Head of caudate nucleus (tissue), 42 donors: ENCODE results near the gene KLHL15.

Experiments used
- DNase-seq, 42 donors: peaks; one replicate each; pipeline versions ENCODE4 v3.0.0 to v3.0.0-alpha.2; 2020 to 2021; ENCODE audit warnings: mixed read lengths in 7 of 42
- intact Hi-C: fragments of 100-400 bp; cut with DNase I; formaldehyde crosslinking; loops from one replicate; pipeline ENCODE4 v1.15.0; 2022

Gene KLHL15

GRCh38 chrX:24023544-24023943 lies 3.4 kb downstream of the KLHL15 start:
- intact Hi-C loops: no loop called here
- DNase-seq: no peak

GRCh38 chrX:24020306-24020876 lies 6.6 kb downstream of the KLHL15 start:
- DNase-seq: no peak
- intact Hi-C loops: no loop called here

DNA sequence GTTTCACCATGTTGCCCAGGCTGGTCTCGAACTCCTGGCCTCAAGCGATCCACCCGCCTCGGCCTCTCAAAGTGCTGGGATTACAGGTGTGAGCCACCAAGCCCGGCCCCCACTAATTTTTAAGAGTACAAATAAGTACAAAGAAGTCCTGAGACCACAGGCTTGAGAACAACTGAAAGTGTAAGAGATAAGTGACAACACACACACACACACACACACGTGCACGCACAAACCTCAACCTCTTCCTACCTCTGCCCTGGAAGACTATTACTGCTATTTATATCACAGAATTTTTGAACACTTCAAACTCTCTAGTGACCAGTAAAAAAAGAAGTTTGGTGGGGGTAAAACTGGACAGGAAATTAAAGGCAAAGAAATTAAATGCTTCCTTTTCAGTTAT lies 7.5 kb downstream of the KLHL15 start:
- DNase-seq: no peak
- intact Hi-C loops: no loop called here

DNA sequence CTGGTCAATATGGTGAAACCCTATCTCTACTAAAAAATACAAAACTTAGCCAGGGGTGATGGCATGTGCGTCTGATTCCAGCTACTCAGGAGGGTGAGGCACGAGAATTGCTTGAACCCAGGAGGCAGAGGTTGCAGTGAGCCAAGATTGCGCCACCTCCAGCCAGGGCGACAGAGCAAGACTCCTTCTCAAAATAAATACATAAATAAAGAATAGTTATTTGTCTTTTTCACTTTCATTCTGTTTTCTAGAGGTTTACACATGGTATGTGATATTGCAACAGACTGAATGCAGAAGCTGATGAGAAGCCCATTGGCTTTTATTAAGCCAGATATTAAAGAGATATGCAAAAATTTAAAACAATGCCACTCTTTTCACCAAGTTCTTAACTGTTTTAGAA lies 8.2 kb downstream of the KLHL15 start:
- no peak for DNase-seq
- intact Hi-C loops: no loop called here

GRCh38 chrX:24017674-24018073 lies 9.3 kb downstream of the KLHL15 start:
- intact Hi-C loops: no loop called here
- no peak for DNase-seq

DNA sequence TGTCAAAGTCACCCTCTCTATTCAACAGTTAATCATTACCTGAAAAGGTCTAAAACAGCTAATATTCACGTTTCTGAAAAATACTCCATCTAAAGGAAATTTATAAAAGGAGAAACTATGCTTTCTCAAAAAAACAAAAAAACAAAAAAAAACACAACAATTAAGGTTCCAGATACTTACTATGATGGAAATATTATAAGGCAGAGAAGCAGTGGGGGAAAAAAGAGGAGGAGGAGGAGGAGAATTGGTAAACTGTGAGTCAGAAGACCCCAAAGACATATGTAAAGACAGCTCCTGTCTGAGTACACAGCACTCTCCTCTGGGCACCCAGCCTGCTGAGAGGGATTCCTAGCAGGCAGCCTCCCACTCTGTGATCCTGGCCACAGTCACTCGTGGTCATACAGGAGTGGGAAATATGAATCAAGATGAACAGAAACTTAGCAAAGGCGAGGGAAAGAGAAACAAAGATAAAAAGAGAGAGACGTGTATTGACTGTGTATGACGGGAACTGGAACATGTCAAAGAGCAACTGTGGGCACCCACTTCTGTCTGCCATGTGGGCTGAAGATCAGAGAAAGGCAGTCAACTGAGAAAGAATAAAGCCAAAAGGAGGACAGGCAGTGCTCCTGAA lies 12.5 kb downstream of the KLHL15 start:
- intact Hi-C loops: no loop called here
- DNase-seq: peak in 3 of 42 donors; percentile 7 to 38 (median 15)

GRCh38 chrX:24012266-24012665 lies 14.7 kb downstream of the KLHL15 start:
- intact Hi-C loops: no loop called here
- no peak for DNase-seq

DNA sequence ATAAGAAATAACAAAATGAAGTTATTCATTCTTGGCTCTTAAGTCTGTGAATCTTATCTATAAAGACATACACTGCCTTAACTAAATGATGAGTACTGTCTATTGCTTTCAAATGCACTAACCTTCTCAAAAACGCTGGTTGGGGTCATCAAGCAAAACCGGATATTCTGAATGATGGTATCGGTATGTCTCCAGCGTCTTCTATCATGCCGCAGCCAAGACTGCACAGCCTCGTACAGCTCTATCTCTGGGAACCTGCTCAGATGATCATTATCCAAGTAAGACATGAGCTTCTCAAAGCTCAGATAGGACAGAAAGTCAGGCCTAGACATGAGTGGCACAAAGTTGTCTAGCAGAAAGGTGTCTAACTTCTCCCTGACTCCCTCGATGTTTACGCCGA lies 21.1 kb downstream of the KLHL15 start:
- DNase-seq: no peak
- intact Hi-C loops: no loop called here

DNA sequence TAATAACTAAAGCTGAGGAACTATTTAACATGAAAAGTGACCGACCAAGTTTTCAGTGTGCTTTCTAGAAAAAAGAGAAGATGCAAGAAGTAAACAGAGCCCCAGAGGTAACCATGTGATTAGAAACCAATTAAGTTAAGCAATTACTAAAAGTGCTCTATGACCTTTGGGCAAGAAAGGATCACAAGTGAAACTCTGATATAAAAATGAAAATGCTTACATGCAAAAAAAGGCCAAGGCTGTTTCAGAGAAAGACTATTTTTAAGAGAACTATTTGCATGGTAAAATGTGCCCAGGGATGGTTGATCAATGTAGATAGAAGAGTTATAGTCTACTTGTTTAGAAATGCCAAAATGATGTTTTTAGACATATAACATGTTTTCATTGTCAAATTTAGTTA lies 22.0 kb downstream of the KLHL15 start:
- intact Hi-C loops: no loop called here
- no peak for DNase-seq

GRCh38 chrX:24002792-24003191 lies 24.2 kb downstream of the KLHL15 start:
- DNase-seq: no peak
- intact Hi-C loops: no loop called here

DNA sequence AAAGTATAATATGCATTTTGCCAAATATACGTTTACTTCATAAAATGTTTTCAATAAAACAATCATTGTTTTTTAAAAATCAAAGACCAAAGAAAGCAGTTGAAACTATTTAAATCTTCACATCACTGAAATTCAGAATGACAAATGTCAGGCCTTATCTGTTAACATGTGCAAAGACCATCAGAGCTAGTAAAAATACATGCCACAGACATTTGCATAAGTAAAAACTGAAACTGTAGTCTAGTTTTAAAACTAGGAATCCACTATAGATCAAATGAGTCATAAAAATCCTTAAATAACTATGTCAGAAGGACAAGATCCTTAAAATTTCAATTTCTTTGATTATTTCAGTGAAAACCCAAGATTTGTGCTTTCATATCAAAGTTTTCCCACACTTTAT lies 24.8 kb downstream of the KLHL15 start:
- intact Hi-C loops: no loop called here
- no peak for DNase-seq

GRCh38 chrX:23999671-24000070 lies 27.3 kb downstream of the KLHL15 start:
- DNase-seq: no peak
- intact Hi-C loops: no loop called here

DNA sequence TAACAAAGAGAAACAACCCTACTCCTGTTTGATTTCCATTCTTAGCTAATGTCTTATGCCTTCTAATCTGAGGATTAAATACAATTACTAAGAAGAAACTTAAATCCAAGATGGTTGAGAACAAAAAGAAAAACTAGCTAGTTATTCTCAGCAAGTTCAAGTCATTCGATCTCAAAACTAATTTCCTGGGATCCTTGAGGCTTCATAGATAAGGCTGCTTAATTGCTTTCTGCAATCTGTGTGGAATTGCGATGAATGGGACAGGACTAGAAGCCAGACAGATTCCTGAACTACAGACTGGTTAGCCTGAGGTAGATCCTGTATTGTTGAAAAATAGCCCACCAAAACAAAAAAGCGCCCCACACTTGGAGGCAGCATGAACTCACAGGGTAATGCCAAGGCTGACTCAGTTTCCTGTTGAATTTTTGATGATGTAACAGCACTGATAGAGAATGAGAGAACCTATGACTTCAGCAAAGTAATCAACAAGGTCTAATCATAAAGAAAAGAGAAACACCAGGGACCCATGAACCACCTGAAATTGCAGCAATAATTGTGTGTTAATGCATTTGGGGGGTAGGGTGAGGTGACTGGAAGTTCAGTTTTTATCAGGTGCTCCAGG lies 33.9 kb downstream of the KLHL15 start:
- intact Hi-C loops: no loop called here

DNA sequence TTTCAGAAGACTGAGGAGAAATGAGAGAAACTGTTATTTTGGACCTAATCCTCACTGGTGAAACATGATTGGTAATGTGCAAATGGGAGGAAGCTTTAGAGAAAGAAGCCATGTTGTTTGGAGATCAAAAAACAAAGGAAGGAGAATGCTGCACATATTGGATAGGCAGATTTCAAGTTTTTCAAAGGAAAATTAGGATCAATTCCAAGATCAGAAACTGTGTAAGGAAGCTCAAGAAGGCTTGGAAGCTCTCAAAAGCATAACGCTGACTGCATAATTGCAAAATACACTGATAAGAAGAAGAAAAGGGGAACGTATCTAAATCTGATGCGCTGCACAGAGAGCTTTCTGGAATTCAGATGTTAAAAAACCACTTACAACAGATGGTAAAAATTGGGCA lies 34.6 kb downstream of the KLHL15 start:
- intact Hi-C loops: no loop called here
- no peak for DNase-seq

More for the DNA sequence above, 33.9 kb downstream of the KLHL15 start:
- no peak for DNase-seq

GRCh38 chrX:23990455-23990854 lies 36.5 kb downstream of the KLHL15 start:
- DNase-seq: no peak
- intact Hi-C loops: no loop called here

DNA sequence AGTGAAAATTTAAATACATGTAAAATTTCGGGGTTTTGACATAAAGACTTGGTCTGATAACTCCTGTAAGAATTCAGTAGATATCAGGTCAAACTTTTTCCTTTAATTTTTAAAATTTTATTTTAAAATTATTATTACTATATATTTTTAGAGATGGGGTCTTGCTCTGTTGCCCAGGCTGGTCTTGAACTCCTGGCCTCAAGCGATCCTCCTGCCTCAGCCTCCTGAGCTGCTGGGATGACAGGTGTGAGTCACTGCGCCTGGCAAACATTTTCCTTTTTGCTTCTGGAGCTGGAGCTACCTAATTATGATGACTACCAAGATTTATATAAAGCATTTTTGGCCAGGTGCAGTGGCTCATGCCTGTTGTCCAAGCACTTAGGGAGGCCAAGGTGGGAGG lies 37.3 kb downstream of the KLHL15 start:
- no peak for DNase-seq
- intact Hi-C loops: no loop called here

DNA sequence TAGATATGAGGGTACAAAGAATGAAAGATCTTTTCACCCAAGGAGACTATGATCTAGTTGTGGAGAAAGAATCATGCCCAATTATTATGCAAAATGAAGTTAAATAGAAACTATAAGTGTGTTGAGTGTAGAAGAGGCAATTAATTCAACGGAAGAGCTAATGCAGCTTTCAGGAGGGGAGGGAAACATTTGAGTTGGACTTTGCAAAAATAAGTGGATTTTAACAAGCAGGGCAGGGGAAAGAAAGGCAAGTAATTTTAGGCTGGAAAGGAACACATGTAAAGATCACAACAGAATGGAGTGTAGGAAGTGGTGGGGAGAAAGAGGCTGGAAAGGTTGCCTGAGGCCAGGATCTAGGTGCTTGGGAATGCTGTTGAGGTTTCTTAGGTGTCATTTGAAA lies 44.1 kb downstream of the KLHL15 start:
- intact Hi-C loops: no loop called here
- DNase-seq: no peak

- no peak for DNase-seq
- intact Hi-C loops: no loop called here
Measured at GRCh38 chrX:23981711-23982110, 45.3 kb downstream of the KLHL15 start.

- intact Hi-C loops: no loop called here
Measured at GRCh38 chrX:23981222-23981621, 45.8 kb downstream of the KLHL15 start.

GRCh38 chrX:23980011-23980441 lies 47.0 kb downstream of the KLHL15 start:
- no peak for DNase-seq
- intact Hi-C loops: no loop called here

More at GRCh38 chrX:23981222-23981621, 45.8 kb downstream of the KLHL15 start:
- no peak for DNase-seq

DNA sequence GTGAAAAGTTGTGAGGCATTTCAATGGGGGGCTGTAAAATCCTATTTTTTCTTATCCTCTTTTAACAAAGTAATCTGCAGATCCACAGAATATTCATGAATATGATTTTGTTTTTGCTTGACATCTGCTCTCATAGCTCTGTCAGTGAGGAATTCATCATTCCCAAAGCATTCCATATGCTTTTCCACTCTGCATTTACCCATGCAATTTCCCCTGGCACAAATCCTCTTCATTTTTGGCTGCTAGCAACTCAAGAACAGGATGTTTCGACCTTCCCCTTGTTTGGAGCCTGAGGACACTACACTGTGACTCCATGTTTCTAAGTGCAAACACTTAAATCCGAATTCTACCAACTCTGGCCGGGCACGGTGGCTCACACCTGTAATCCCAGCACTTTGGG lies 48.5 kb downstream of the KLHL15 start:
- intact Hi-C loops: no loop called here
- DNase-seq: no peak
